CD1c-positive myeloid dendritic cell (primary cell): ENCODE results near the gene RABL6.
"Not testable (repeated sequence)": the region's sequence is repeated elsewhere in the genome, so short reads cannot be mapped to it uniquely, and the experiment has no call there.

ENCODE experiments used
- DNase-seq: peaks from one replicate; pipeline ENCODE4 v3.0.0-alpha.2; 2016; ENCODE audit errors: extremely low spot score

The RABL6 gene

DNA sequence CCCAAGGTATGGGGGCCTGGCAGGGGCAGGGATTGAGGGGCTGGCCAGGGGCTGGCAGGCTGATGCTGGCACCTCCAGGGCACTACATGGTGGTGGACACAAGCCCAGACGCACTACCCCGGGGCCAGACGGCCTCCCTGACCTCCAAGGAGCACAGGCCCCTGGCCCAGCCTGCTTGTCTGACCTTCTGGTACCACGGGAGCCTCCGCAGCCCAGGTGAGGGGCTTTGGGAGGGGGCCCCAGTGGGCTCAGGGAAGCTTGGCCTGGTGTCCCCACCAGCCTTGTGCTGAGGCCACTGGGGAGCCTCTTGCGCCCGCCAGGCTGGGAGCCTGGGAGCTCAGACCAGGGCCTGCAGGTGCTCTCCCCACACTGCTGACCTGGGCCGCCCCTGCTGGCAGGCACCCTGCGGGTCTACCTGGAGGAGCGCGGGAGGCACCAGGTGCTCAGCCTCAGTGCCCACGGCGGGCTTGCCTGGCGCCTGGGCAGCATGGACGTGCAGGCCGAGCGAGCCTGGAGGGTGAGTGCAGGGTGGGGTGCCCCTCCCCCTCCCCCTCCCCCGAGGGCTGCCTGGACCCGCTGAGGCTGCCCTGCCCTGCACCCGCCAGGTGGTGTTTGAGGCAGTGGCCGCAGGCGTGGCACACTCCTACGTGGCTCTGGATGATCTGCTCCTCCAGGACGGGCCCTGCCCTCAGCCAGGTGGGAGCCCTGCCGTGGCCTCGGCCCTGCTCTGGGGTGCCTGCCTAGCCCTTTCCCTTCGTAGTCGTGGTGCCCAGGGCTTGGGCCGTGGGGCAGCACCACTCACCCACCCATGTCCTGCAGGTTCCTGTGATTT is 50.0 kb downstream of the RABL6 start:
- no peak for DNase-seq

DNA sequence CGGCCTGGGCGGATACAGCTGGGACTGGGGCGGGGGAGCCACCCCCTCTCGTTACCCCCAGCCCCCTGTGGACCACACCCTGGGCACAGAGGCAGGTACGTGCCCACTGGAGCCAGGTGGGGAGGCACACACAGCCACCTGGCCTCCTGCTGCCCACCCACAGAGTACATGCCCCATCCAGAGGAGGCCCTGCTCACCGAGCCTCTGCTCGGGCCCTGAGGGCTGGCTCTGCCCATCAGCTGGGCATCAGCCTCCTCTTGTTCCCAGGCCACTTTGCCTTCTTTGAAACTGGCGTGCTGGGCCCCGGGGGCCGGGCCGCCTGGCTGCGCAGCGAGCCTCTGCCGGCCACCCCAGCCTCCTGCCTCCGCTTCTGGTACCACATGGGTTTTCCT is 50.7 kb downstream of the RABL6 start:
- DNase-seq = no peak

GRCh38 chr9:136858844-136859757 is 51.4 kb downstream of the RABL6 start:
- DNase-seq = no peak

- no peak for DNase-seq
These were observed 52.8 kb downstream of the RABL6 start for GRCh38 chr9:136860529-136860928.

- DNase-seq = no peak
These were observed 53.5 kb downstream of the RABL6 start for GRCh38 chr9:136860933-136861873.

DNA sequence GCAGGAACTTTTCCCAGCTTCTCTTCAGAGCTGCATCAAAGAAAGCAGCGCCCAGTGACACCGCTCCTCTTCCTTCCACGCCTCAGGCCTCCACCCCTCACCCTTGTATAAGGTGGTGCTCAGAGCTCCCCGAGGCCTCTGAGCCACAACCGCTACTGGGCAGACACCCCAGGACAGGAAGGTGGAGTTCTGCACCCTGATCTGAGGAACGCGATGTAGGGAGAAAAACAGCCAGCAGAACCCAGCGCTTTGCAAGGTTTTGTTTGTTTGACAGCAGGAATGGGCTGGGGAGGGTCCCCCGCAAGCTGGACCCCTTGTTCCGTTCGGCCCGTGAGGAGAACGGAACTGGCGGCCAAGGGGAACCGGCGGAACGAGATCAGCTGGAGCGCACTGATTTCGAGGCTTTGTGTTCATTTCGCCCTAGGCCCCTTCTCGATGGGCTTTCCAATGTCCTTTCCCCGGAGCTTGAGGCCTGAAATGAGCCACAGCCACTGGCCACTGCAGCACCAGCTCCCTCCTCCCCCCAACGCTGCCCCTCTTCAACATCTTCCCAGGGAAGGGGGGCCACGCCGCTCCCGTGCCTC is 54.2 kb downstream of the RABL6 start:
- DNase-seq = no peak

DNA sequence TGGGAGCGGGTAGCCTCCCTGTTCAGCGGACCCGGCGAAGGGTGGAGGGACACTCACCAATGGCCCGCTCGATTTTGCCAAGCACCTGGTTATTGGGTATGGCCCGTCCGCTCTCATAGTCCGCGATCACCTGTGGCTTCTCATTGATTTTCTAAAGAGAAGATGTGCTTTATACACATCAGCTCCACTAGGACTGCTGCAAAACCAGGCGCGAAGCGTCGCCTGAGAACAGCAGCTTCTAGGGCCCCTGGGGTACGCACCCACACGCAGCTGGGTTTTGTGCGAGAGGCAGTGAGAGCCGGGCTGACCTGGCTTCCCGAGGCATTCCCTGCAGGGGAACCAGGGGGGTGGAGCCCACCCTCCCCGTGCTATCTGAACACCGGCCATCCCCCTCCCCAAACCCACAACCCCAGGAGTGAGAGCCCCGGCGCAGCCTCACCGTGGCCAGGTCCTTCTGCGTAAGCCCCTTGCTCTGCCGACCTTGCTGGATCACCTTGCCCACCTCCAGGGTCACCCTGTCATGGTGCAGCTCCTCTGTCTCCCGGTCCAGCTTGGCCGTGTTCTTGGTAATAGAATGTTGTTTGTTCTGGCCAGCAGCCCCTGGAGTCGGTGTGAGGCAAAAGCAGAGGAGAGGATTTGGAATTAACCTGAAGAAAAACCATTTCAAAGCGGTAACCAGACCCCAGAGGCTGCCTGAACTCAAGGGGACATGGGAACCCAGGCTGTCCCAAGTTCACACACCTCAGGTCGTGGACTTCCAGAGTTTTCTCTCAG is 55.3 kb downstream of the RABL6 start:
- no peak for DNase-seq

DNA sequence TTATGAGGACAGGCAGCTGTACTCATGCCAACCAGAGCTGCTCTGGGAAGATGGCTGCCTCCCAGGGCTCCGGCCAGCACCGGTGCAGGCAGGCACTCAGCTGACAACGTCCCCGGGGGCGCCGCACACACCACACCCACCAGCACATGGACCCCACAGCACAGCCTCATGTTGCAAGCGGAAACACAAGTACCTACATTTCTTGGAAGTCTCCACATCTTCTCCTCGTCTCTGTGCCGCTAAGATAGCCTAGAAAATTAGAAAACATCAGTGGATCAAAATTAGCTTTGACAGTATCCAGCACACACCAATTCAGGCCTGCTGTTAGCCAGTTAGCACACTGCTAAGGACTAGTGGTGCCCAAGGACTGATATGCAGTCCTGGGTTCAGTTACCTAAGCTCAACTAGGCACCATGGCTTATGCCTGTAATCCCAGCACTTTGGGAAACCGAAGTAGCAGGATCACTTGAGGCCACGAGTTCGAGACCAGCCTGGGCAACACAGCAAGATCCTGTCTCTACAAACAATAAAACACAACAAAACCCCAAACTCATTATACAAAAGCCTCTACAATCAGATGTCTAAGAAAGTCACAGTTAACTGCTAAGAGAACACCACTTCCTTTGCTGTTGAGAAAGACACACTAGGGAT is 56.0 kb downstream of the RABL6 start:
- no peak for DNase-seq

GRCh38 chr9:136865041-136865767 is 57.5 kb downstream of the RABL6 start:
- DNase-seq = no peak

DNA sequence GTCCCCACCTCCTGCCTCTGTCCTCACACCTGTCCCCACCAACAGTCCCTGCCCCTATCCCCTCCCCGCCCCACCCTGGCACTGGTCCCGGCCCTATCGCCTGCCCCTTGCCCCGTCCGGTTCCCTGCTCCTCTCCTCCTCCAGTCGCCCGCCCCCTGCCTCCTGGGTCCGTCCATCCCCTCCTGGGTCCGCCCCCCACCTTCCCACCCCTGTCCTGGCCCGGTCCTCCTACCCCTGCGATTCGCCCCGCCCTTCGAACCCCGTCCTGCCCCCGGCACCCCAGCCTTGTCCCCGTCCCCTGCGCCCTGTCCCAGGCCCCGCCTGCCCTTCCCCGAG is 58.0 kb downstream of the RABL6 start:
- no peak for DNase-seq

GRCh38 chr9:136866898-136867421 is 59.2 kb downstream of the RABL6 start:
- DNase-seq = not testable (repeated sequence)

DNA sequence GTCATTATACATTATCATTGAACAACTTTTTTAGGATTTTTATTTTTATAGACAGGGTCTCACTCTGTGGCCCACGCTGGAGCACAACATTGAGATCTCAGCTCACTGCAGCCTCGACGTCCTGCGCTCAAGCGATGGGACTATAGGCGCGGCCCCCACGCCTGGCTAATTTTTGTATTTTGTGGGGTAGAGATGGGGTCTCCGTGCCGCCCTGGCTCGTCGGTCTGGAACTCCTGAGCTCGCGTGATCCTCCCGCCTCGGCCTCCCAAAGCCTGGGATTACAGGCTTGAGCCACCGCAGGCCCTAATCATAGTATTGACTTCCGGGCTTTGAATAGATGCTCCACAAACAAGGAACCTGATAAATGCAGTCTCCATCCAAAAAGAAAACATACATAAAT is 59.7 kb downstream of the RABL6 start:
- DNase-seq = no peak

GRCh38 chr9:136867917-136868316 is 60.2 kb downstream of the RABL6 start:
- DNase-seq = no peak

- no peak for DNase-seq
These were observed 60.9 kb downstream of the RABL6 start for GRCh38 chr9:136868644-136869043.

- not testable (repeated sequence) for DNase-seq
These were observed 61.9 kb downstream of the RABL6 start for GRCh38 chr9:136869611-136870010.

GRCh38 chr9:136875155-136875554 is 67.4 kb downstream of the RABL6 start:
- DNase-seq = no peak

- DNase-seq = no peak
These were observed 68.7 kb downstream of the RABL6 start for GRCh38 chr9:136876476-136876875.

DNA sequence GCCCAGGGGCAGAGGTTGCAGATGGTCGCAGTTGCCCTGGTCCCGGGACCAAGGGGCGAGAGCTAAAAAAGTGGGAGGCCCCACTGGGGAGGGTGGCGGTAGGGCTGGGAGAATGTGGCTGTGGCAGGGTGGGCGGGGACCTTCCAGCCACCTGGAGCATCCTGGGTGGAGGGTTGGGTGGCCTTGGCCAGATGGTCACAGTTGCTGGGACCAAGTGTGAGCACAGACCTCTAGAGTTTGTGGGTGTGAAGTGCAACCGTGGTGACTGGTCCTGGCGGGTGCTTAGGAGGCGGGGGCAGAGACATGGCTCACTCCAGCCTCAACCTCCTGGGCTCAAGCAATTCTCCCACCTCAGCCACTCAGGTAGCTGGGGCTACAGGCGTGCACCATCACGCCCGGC is 72.9 kb downstream of the RABL6 start:
- DNase-seq = no peak

GRCh38 chr9:136881691-136882108 is 74.0 kb downstream of the RABL6 start:
- DNase-seq = peak; percentile 63
